Stimulated activated CD8-positive, alpha-beta memory T cell treated with anti-CD3 and anti-CD28 coated beads, Interleukin-4, amount 100 ng/mL, for 4 hours (primary cell): ENCODE measurements around the gene GRK1.

Source experiments
- DNase-seq, 2 donors: peaks; one replicate each; pipeline ENCODE4 v3.0.0-alpha.2; 2020; ENCODE audit warnings: low read depth in 2 of 2, low spot score in 1 of 2

Gene GRK1

GRCh38 chr13:113728571-113729054 is 61.6 kb downstream of the GRK1 start:
- no peak for DNase-seq

- DNase-seq: no peak
Observed at GRCh38 chr13:113729187-113730019, 62.4 kb downstream of the GRK1 start.

DNA sequence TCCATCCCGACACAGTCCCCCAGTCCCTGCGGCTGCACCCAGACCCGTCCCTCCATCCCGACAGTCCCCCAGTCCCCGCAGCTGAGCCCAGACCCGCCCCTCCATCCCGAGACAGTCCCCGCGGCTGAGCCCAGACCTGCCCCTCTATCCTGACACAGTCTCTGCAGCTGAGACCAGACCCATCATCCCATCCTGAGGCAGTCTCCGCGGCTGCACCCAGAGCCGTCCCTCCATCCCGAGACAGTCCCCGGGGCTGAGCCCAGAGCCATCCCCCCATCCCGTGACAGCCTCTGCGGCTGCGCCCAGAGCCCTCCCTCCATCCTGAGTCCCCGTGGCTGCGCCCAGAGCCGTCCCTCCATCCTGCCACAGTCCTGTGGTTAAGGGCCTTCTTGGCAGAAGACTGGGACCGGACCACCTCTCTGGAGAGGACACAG is 63.3 kb downstream of the GRK1 start:
- DNase-seq: no peak

DNA sequence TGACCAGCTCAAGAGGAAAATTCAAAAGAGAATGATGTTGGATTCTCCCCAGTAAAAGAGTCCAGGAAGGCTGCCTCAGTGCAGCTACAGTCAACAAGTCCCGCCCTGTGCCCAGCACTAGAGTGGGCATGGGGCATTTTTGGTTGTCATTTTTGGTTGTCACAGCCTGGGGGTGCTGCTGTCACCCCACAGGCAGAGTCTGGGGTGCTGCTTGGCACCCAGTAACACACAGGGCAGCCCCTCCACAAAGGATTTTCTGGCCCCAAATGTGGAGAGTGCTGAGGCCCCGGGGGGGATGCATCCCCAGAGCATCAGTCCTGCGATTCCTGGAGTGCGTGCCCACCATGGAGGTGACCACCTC is 63.8 kb downstream of the GRK1 start:
- DNase-seq: no peak

- DNase-seq: no peak
Observed at GRCh38 chr13:113731192-113732175, 64.5 kb downstream of the GRK1 start.

- DNase-seq: no peak
Observed at GRCh38 chr13:113732176-113732960, 65.3 kb downstream of the GRK1 start.

GRCh38 chr13:113732961-113733950 is 66.2 kb downstream of the GRK1 start:
- DNase-seq: no peak

- no peak for DNase-seq
Observed at GRCh38 chr13:113734099-113734825, 67.2 kb downstream of the GRK1 start.

DNA sequence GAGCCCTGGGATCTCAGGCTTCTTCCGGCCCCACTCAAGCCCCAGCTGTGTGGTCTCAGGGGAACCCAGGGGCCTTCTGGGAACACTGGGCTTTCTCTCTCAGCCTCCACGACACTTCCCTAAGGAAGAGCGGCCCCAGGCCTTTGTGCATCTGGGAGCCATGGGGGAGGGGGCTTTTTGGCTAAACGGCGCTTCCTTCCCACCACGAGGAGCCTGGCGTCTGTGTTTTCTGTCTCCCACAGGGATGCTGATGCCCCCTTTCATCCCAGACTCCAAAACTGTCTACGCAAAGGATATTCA is 67.8 kb downstream of the GRK1 start:
- no peak for DNase-seq

DNA sequence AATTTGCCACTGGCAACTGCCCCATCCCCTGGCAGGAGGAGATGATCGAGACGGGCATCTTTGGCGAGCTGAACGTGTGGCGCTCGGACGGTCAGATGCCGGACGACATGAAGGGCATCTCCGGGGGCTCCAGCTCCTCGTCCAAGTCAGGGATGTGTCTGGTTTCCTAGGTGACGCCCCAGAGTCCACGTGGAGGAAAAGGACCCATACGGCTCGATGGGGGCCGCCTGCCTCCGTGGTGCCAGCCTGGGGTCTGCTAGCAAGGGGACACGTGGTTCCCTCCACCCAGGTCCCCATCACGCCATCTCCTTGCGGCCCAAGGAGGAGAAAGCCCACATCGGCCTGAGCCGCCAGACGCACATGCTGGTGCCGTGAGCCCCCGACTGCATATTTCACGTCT is 68.2 kb downstream of the GRK1 start:
- DNase-seq: no peak

DNA sequence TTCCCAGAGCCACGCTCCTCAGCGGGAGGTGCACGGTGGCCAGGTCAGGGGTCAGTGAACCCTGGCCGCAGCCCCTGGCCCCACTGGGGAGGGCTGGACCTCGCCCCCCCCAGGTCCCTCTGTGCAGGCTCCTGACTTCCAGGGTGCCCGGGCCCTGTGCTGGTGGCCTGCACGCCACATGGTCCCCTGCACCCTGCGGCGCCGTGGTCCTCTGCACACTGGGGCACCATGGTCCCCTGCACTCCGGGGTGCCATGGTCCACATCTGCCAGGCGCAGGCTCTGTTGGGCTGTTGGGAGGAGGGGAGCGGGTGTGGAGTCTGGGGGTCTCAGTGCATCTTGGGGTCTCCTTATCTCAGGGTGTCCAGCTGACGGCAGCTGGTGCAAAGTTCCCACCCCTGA is 68.7 kb downstream of the GRK1 start:
- no peak for DNase-seq

GRCh38 chr13:113736258-113736731 is 69.3 kb downstream of the GRK1 start:
- DNase-seq: no peak

DNA sequence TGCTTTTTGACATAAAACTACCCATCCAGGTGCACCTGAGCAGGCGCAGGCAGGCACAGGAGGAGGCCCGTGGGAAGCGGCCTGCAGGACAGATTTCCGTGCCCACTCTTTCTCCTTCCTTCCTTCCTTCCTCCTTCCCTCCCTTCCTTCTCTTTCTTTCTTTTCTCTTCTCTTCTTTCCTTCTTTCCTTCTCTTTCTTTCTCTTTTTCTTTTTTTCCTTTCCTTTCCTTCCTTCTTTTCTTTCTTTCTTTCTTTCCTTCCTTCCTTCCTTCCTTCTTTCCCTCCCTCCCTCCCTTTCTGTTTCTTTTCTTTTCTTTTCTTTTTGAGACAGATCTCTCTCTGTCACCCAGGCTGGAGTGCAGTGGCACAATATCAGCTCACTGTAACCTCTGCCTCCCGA is 70.8 kb downstream of the GRK1 start:
- DNase-seq: no peak

- no peak for DNase-seq
Observed at GRCh38 chr13:113739527-113740285, 72.7 kb downstream of the GRK1 start.

DNA sequence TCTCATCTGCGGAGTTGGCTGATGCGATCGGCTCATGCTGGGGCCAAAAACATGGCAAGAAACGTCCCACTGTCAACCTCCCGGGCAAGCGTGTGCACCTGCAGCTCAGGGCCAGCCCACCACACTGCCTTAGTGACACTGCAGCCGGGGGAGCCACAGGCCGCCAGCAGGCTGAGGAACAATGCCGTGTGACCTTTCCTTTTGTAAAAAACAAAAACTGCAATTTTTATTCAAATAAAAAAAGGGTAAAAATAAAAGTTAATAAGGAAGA is 73.2 kb downstream of the GRK1 start:
- DNase-seq: no peak

DNA sequence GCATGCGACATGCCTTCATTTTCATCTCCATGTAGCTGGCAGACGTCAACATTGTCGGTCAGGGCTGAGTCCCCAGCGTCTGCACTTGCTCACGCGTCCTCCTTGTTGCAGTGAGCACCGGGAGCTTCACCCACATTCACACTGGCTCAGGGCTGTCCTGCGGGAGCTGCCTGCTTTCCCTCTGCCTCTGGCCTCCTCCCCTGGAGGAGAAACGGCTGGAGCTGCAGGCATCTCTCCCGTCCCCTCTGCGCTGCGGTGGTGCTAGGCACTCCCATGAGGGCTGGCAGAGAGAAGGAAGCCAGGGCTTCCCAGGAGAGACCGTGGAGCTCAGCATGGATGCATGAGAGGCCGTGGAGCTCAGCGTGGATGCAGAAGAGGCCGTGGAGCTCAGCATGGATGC is 73.6 kb downstream of the GRK1 start:
- no peak for DNase-seq

GRCh38 chr13:113741191-113741668 is 74.2 kb downstream of the GRK1 start:
- no peak for DNase-seq

DNA sequence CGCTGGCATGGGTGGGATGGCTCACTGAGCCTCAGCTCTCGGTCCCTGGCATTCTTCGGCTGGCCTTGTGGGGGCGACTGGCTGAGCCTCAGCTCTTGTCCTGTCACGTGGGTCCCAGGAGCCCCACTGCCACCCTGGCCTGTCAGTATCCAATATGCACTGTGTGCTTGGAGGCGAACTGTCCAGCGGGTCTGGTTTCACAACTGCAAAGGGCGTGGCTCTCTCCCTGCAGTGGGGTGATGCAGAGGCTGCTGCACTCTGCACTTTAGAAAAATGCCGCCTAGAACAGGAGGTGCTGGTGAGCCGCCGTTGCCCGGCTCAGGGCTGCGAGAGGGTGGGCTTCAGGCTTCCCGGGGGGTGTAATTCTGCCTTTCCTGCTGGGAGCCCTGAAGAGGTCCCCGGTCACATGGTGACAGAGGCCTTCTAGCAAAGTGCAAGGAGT is 75.0 kb downstream of the GRK1 start:
- no peak for DNase-seq
